Tibial nerve (tissue), 4 donors: ENCODE results near the gene IFNA13.
A peak's percentile ranks its signal among the peaks of the same experiment; 100 is the strongest.

Source experiments
- CTCF ChIP-seq, 5 experiments: fragments of 200-600 bp in 3 of 5; fragments of 450-650 bp in 2 of 5; sonication (generic) in 3 of 5; IDR thresholded peaks; one replicate each; pipeline ENCODE4 v1.5.1; 2016 to 2019; ENCODE audit warnings: antibody characterized with exemption in 5 of 5, mild to moderate bottlenecking in 3 of 5, moderate library complexity in 2 of 5
- EP300 ChIP-seq, 2 donors: sonication (generic); formaldehyde crosslinking; IDR thresholded peaks; one replicate each; pipeline ENCODE4 v1.6.1; 2017; ENCODE audit warnings: antibody characterized with exemption in 2 of 2, mild to moderate bottlenecking in 1 of 2
- POLR2A ChIP-seq, 2 donors: fragments of 450-650 bp; IDR thresholded peaks; one replicate each; pipeline ENCODE4 v1.6.1; 2017; ENCODE audit warnings: antibody characterized with exemption in 2 of 2, mild to moderate bottlenecking in 2 of 2, moderate library complexity in 2 of 2

DNA sequence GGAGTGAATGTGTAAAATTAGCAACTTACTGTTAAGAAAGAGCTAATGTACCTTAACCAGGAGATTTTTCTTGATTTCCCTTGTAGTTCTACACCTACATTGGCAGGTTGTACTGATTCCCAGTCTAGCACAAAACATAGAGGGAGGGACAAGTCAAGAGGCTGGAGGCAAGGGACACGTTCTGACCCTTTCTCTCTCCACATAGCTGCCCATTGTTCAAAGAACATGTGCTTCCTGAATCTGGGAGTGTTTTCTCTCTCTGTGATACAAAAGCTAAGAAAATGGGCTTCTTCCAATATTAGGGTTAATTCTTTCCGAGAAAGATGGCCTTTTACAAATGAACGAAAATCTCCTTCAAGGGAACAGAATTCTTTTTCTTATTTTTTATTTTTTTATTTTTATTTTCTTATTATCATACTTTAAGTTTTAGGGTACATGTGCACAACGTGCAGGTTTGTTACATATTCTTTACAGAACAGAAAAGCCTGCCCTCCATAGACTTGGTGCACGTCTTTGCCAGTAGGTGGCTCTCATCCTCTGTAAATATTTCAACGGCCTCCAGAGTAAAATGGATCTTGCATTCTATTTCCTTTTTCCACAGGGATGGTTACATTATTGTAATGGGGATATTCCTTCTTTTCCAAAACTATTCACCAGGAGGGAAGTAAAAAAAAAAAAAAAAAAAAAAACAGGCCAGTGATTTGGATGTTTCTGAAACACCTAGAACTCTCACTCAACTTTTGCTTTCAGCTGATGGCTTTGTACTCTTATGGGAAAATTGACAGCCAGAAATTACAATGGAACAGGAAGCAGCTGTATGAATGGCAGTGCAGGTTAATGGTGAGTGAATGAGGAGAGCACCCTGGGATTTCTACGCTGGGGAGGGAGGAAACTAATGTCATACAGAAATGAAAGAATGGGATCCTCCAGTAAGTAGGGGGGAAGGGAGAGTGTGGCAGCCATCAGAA lies 49.6 kb downstream of the IFNA13 start:
- peak; percentile 45 to 75 (median 59) for TF ChIP-seq CTCF (IDR thresholded peaks at IDR 0.05)
- TF ChIP-seq POLR2A (IDR thresholded peaks at IDR 0.05) = no peak
- no peak for TF ChIP-seq EP300 (IDR thresholded peaks at IDR 0.05)
